Measurements from ENCODE around the gene GATA6. TPM values are rescaled to one million over a fixed set of nuclear protein-coding genes. Genes with fewer than 3 reads are reported as not detected.

Gene GATA6
- total RNA-seq, 1 donor from 2014 or later = 2.5 TPM

DNA sequence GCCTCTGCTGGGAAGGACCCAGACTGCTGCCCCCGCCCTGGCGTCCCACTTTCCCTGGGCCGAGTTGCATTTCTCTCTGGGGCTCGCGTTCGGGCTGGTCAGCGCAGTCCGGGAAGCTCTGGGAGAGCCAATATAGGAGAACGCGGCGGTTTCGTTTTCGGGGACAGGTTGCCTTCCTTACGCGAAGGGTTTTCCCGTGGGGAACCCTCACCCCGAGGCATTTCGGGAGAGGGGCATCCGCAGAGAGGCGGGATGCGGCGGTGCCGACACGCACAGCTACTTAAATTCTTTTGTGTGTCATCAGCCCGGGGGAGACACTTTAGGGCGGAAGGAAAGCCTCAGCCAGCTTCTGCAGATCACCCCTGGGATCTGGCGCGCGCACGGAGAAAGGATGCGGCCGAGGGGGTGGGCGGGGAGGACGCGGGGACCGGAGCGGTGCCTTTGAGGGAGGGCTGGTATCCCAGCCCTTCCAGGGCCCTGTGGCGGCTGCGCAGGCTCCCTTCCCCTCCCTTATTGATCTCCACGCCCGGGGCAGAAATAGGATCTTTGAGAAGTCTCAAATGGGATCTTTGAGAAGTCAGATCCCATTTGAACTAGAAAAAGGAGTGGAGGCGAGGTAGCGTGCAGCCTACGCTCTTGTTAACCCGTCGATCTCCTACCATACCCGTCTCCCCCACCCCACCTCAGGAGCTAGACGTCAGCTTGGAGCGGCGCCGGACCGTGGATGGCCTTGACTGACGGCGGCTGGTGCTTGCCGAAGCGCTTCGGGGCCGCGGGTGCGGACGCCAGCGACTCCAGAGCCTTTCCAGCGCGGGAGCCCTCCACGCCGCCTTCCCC, 1.2 kb downstream of the GATA6 start:
- no peak for DNase-seq (ENCODE audit: low read depth)
- TF ChIP-seq, protein P1, sequence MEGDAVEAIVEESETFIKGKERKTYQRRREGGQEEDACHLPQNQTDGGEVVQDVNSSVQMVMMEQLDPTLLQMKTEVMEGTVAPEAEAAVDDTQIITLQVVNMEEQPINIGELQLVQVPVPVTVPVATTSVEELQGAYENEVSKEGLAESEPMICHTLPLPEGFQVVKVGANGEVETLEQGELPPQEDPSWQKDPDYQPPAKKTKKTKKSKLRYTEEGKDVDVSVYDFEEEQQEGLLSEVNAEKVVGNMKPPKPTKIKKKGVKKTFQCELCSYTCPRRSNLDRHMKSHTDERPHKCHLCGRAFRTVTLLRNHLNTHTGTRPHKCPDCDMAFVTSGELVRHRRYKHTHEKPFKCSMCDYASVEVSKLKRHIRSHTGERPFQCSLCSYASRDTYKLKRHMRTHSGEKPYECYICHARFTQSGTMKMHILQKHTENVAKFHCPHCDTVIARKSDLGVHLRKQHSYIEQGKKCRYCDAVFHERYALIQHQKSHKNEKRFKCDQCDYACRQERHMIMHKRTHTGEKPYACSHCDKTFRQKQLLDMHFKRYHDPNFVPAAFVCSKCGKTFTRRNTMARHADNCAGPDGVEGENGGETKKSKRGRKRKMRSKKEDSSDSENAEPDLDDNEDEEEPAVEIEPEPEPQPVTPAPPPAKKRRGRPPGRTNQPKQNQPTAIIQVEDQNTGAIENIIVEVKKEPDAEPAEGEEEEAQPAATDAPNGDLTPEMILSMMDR (IDR thresholded peaks at IDR 0.05; ENCODE audit: insufficient read depth, low read length, poor library complexity, severe bottlenecking) = no peak
- Histone ChIP-seq H3K4me3 (ENCODE audit: low read depth, low read length) (peak overlapping the region; percentile 52), H3K36me3 (ENCODE audit: control insufficient read depth, insufficient read depth, low read length) (no peaks in the 10 kb centered on the region), H3K27me3 (ENCODE audit: control insufficient read depth, insufficient read depth, low read length) (peaks cover 72% of the 10 kb centered on the region)

GRCh38 chr18:22171258-22172119, 2.1 kb downstream of the GATA6 start:
- DNase-seq (ENCODE audit: low read depth) = no peak
- TF ChIP-seq, protein P1 (IDR thresholded peaks at IDR 0.05; ENCODE audit: insufficient read depth, low read length, poor library complexity, severe bottlenecking) = no peak
- H3K36me3 ChIP-seq (ENCODE audit: control insufficient read depth, insufficient read depth, low read length) = no peaks in the 10 kb centered on the region
- H3K27me3 ChIP-seq (ENCODE audit: control insufficient read depth, insufficient read depth, low read length) = peaks cover 65% of the 10 kb centered on the region
- peak overlapping the region; percentile 52 for H3K4me3 ChIP-seq (ENCODE audit: low read depth, low read length)

DNA sequence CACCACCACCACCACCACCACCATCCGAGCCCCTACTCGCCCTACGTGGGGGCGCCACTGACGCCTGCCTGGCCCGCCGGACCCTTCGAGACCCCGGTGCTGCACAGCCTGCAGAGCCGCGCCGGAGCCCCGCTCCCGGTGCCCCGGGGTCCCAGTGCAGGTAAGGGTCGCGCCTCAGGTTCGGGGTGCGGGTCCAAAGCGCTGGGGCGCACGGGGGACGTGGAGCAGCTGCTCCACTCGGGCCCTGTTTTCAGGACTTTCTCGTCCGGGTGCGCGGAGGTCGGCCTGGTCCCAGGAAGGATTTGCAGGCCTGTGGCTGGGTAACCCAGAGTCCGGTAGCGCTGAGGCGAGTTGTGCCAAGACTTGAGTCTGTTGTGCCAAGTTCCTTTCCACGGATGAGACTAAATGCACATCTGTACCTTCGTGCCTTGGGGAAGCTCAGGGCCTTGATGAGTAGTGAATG, 2.8 kb downstream of the GATA6 start:
- peak overlapping the region; percentile 28 for H3K4me3 ChIP-seq (ENCODE audit: low read depth, low read length)
- peaks cover 65% of the 10 kb centered on the region for H3K27me3 ChIP-seq (ENCODE audit: control insufficient read depth, insufficient read depth, low read length)

DNA sequence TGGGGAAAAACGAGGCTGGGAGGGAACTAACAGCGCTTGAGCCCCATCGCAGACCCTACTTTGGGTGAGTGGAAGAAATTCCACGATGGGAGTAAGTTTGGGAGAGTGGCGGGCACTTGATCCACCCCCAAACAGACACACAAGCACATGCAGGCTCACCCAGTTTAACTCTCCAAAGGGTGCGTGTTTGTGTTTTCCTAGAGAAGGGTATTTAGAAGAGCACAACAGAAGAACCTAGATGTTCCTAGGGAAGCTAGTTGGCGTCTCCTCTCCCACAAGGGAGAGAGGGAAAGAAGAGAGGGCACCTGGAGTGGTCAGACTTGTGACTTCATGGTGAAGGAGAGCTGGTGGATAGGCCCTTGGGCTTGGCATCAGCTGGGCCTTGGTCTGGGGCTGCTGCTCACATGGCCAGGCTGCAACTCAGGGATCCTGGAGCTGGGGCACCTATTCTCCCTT, 3.2 kb downstream of the GATA6 start:
- TF ChIP-seq, protein P1 (IDR thresholded peaks at IDR 0.05; ENCODE audit: insufficient read depth, low read length, poor library complexity, severe bottlenecking) = no peak
- no peak for DNase-seq (ENCODE audit: low read depth)
- Histone ChIP-seq H3K27me3 (ENCODE audit: control insufficient read depth, insufficient read depth, low read length) (peaks cover 64% of the 10 kb centered on the region), H3K4me3 (ENCODE audit: low read depth, low read length) (no peak overlapping the region), H3K36me3 (ENCODE audit: control insufficient read depth, insufficient read depth, low read length) (no peaks in the 10 kb centered on the region)

More for the DNA sequence above, 2.8 kb downstream of the GATA6 start:
- no peak for DNase-seq (ENCODE audit: low read depth)
- no peaks in the 10 kb centered on the region for H3K36me3 ChIP-seq (ENCODE audit: control insufficient read depth, insufficient read depth, low read length)
- TF ChIP-seq, protein P1 (IDR thresholded peaks at IDR 0.05; ENCODE audit: insufficient read depth, low read length, poor library complexity, severe bottlenecking) = no peak

GRCh38 chr18:22173221-22173927, 4.0 kb downstream of the GATA6 start:
- no peak for DNase-seq (ENCODE audit: low read depth)
- Histone ChIP-seq H3K36me3 (ENCODE audit: control insufficient read depth, insufficient read depth, low read length) (no peaks in the 10 kb centered on the region), H3K4me3 (ENCODE audit: low read depth, low read length) (no peak overlapping the region), H3K27me3 (ENCODE audit: control insufficient read depth, insufficient read depth, low read length) (peaks cover 59% of the 10 kb centered on the region)
- TF ChIP-seq, protein P1 (IDR thresholded peaks at IDR 0.05; ENCODE audit: insufficient read depth, low read length, poor library complexity, severe bottlenecking) = no peak

Data from kidney epithelial cell (primary cell).